ENCODE measurements around the gene TTC28.

GRCh38 chr22:28058036-28058435 lies 621.6 kb downstream of the TTC28 start:
- TF ChIP-seq CTCF (IDR thresholded peaks at IDR 0.05) (no peak), POLR2AphosphoS5 (IDR thresholded peaks at IDR 0.05) (no peak), POLR2A (IDR thresholded peaks at IDR 0.05) (no peak), EP300 (IDR thresholded peaks at IDR 0.05) (no peak)

All from gastroesophageal sphincter (tissue), 3 donors.